SH-SY5Y (cell line): ENCODE results near the gene INHBA.

ENCODE experiments used
- GATA2 ChIP-seq: IDR thresholded peaks from 2 replicates; pipeline ENCODE4 v1.6.1; 2011; ENCODE audit warnings: mild to moderate bottlenecking, low read depth, low read length
- GATA3 ChIP-seq: IDR thresholded peaks from 2 replicates; pipeline ENCODE4 v1.6.1; 2011; ENCODE audit warnings: low read depth, mild to moderate bottlenecking, low read length, moderate library complexity

INHBA gene

DNA sequence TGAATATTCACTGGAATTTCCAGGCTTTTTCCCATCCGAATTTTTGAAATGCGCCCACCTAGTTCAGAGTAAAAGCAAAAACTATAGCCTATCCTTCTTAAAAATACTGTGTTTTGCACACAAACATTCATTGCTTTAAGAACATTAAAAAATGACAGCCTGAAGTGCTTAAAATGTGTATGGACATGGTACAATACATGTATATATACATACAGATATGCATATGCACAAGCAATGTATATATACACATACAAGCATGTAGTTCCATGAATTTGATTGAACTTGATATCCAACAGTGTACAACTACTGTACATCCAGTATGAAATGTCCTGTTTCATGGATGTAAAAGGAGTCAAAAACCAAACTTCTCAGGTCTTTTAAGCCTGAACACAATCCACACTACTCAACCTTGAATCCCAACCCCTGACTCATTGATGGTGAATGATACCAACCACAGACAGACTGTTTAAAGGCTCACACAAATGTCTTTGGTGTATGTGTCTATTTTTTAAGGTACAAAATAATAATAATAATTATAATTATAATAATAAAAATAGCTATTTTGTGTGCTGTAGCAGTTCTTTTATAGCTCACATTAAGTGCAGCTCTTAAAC lies 14.8 kb downstream of the INHBA start:
- no peak for TF ChIP-seq GATA2
- TF ChIP-seq GATA3, result no peak

DNA sequence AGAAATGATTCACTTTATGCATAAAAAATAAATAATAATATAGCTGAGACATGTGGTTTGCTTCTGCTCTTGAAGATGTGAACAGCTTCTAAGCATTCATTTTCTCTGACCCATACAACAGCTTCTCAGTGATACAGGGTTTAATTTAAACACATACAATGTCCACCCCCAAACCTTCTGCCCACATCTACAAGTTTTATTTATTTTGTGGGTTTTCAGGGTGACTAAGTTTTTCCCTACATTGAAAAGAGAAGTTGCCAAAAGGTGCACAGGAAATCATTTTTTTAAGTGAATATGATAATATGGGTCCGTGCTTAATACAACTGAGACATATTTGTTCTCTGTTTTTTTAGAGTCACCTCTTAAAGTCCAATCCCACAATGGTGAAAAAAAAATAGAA lies 17.2 kb downstream of the INHBA start:
- TF ChIP-seq GATA2 (no peak), GATA3 (no peak)

DNA sequence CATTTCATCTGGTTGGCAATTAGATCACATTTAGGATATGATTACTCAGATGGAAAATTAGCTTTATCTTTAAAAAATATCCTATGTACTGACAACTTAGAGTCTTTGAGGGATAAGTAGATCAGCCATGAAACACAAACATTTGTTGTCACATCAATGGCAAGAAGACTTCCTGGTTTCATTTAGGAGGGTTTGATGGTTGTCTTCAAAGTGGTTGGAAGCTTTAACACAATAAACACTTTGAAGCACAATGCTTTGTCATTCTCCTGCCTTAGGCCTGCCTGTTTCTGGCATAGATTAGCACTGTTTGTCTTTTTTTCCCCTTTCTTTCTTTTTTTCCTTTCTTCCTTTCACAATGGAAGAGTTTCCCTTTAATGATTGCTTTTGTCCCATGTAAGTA lies 20.5 kb downstream of the INHBA start:
- TF ChIP-seq GATA2 (no peak), GATA3 (no peak)

DNA sequence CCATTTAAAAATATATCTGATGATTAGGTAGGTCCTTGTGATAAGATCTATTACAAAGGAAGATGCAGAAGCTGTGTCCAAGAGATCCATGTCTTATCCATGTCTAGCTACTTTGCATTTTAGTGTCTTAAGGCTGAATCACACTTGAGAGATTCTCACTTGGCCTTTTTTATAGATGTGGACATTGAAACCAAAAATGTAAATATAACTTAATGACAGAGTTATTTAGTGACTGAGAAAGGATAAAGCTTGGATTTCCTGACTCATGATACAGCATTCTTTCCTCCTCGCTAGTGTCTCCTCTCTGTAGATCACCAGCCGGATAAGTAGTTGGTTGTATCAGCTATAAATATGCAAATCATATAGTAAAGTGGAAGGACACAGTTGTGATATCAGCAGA lies 23.3 kb downstream of the INHBA start:
- TF ChIP-seq GATA3 (no peak), GATA2 (no peak)

DNA sequence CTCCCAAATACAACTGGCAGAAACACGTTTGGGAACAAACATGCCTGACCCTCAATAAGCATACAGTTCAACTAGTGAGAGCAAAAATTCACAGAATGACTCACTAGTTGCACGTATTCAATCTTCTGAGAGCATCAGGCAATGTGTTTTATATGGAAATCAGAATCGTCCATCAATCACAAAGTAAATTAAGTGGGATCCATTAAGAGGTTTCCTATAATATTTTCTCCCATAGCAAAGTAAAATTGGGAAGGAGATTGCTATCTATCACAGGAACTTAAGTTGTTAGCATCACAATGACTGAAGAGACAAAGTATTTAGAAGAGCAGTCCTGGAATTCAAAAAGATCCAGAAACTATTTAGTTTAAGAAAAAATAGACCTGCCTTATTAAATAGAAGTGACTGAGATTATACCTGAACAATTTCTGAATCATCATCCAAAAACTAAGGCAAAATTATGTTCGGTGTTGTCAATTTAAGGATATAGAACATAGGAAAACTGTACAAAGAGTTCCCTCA lies 28.3 kb downstream of the INHBA start:
- no peak for TF ChIP-seq GATA2
- no peak for TF ChIP-seq GATA3

DNA sequence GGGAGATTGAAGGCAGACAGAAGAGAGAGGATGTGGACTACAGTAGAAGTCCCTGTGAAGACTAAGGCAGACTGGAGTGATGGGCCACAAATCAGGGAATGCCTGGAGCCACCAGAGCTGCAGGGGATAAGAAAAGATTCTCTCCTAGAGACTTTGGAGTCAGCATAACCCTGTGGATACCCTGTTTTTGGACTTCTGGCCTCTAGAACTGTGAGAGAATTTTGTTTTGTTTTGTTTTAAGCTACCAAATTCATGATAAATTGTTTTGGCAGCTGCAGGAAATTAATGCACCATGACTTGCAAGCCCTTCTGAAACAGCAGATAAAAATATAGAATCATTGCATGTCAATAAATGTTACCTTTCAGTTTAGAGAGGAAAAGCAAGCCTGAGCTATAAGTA lies 41.3 kb downstream of the INHBA start:
- TF ChIP-seq GATA3, result no peak
- no peak for TF ChIP-seq GATA2

DNA sequence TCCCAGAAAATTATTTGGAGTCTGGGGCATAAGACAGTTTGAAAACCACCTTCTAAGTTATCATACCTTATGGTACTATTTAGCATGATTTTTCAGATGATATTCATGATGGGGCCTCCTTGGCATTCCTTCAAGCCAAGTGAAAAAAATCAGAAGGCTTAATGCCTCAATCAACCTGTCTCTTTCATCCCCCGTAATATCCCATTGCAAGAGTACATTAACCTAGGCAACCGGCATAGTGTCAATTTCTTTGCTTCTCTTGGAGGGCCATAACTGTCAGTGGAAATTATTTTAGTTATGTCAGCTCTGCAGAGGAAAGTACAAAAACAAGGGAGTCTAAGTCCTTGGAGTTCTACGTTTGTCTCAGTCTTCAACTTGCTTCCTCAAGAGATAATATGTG lies 43.4 kb downstream of the INHBA start:
- TF ChIP-seq GATA3 (no peak), GATA2 (no peak)

DNA sequence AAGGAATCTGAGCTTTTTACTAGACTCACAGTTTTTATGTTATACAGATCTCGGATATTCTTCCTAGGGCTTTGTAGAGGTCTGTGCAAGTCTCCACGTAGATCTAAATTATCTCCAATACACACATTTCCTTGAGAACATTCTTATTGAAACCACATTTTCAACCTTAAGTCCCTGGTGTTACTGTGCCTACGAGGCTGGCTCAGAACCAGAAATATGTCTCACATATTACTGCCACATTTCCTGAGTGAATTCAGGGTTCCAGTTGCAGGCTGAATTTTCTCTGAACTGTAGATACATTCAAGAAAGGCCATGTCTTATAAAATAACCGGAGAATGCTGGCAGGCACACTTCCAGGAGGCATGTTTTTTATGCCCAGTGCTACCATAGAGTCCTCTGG lies 46.5 kb downstream of the INHBA start:
- TF ChIP-seq GATA2 (no peak), GATA3 (no peak)

DNA sequence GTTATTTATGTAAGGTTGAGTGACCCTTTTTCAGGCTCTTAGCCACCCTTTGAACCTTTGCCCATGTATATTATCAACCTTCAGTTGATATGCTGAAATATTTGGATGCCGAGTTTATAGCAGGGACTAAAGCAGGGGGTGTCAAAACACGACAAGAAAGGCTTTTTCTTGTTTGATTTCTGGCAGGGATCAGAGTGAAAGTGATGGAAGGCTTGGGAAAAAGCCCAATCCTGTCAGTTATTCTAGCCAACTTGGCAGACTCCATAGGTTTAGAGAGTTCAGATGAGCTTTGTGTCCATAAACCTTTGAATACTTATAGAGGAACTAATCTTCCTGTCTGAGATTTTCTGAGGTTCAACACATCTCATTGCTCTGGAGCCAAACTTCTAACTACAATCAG lies 47.5 kb downstream of the INHBA start:
- TF ChIP-seq GATA3 (no peak), GATA2 (no peak)

DNA sequence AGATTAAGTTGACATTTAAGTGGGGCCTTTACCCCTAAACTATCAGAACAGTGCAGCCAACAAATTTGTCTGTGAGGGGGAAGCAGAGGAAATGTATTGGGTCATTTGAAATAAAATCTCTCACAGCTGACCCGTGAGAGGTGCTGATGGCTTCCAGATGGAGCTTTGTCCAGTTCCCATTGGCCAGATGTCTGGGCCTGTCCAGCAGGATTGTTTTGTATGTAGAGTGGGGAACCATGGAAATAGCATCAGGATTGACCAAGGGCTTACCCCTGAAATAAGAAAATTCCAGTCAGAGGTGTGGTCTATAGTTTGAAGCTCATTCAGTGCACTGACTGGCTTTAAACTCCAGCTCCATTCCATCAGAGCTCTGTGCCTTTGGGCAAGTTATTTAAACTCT lies 50.6 kb downstream of the INHBA start:
- TF ChIP-seq GATA2, result no peak
- TF ChIP-seq GATA3, result no peak

DNA sequence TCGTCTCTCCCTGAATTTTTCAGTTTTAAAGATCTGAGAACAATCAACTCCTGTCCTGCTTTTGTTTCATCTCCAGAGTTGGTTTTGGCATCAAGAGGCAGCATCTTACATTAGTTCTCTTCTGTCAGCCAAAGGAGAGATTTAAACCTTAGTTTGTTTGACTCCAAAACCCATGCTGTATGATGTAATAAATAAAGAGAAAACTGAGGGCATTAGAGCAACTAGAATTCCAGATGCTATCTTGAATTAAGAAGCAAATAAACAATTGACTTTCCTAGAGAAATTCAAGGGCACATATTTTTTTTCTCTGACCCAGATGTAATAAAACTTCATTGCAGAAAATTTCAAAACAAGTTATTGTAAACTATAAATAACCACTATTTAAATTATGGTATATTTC lies 54.4 kb downstream of the INHBA start:
- TF ChIP-seq GATA3, result no peak
- TF ChIP-seq GATA2, result no peak

DNA sequence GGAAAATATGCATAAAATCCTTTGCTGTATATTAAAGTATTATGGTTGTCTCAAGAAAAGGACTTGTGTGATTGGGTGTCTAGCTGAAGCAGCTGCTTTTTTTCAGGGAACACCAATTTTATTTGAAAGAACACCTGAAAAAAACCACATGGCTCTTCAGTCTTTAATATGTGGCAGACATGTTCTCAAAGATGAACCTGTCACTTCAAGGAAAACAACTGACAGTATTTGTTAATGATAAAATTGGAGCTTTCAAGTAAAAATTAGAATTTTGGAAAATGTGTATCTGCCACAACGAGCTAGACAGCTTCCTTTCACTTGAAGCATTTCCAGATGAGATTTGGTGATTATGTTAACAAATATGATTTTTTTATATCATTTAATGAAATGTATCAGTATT lies 59.3 kb downstream of the INHBA start:
- TF ChIP-seq GATA3, result no peak

DNA sequence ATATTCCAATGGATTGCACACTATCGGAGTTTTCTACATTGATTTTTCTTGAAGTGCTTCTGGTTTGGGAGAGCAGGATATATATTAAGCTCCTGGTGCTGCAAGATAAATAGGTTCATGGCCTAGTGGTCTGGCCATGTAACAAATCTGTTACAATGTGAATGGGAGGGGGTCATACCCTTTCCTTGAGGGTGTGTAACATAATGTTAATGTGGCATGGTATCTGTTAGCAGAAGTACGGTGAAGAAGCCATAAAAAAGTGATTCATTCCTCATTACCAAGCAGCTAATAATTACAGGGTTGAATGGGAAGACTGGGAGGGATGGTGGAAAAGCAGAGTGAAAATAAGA lies 61.2 kb downstream of the INHBA start:
- TF ChIP-seq GATA2 (no peak), GATA3 (no peak)

DNA sequence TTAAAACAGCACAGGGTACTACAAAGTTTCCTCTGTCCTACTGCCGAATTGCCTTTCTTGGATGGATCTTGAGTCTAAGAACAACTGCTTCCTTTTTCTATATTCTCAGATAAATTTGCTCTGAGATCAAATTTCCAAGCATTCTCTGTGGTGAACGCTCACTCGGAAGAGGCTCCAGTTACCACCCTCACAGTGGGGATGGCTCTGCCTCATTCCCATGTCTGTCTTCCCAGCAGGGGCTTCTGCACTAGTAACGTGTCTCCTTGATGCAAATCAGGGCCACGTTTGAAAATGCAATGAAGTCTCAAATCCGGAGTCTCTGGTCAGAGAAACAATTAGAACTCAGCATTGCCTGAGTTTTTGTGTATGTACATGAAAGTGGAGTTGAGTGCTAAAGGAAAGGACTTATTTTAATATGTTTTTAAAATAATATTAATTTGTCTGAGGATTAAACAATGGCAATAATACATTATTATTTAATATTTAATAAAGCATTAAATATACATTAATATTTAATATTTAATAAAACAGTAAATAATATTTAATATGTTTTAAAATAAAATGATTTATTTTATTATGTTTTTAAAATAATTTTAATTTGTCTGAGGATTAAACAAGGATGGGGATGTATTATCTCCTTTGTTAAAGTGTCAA lies 61.8 kb downstream of the INHBA start:
- TF ChIP-seq GATA2 (no peak), GATA3 (no peak)

DNA sequence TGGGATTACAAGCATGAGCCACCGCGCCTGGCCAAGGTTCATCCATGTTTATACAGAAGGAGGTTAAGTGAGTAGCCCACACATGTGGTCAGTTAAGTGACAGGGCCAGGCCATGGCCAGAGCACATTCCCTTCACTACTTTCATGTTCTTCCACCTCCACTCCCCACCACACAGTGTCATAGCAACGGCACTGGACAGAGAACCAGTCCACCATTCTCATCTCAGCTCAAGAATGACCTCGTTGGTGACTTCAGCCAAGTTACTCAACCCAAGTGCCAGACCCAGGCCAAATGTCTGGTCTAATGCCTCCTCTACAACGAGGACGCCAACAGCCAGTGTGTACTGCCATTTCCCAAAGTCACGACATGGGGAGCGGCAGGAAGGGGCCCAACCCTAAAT lies 62.4 kb downstream of the INHBA start:
- TF ChIP-seq GATA3 (no peak), GATA2 (no peak)

DNA sequence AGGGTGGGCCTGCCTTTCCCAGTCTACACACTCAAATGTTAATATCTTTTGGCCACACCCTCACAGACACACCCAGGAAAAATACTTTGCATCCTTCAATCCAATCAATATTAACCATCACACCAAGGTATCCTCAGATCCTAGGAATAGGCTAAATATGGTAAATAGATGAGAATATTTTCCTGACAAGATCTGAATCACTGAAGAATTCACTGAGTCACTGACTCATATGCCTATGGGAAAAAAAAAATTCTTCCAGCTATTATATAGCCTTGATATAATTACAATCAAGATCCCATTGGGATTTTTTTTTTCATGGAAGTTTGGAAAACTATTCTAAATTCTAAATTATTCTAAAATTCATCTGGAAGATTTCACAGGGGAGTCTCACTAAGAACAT lies 65.8 kb downstream of the INHBA start:
- no peak for TF ChIP-seq GATA3
- no peak for TF ChIP-seq GATA2
